ENCODE data around the gene B9D1.

Gene B9D1

GRCh38 chr17:19344311-19345066 lies 18.0 kb downstream of the B9D1 start:
- DNase-seq (no peak), ATAC-seq (ENCODE audit: insufficient read depth, low read depth) (no peak)
- Histone ChIP-seq H3K4me3 (ENCODE audit: low read depth in 1 of 2, low read length in 2 of 2) (no peak overlapping the region), H3K27ac (ENCODE audit: low read length) (no peak overlapping the region), H4K20me1 (ENCODE audit: insufficient read depth, low read length) (peaks cover 36% of the 10 kb centered on the region), H3K36me3 (ENCODE audit: insufficient read depth, low read length) (no peaks in the 10 kb centered on the region), H3K9ac (ENCODE audit: low read depth, low read length) (no peak overlapping the region), H3K9me3 (ENCODE audit: insufficient read depth, low read length, severe bottlenecking) (no peaks in the 10 kb centered on the region), H3K27me3 (ENCODE audit: insufficient read depth, low read length, poor library complexity) (no peaks in the 10 kb centered on the region), H3K79me2 (ENCODE audit: insufficient read depth, low read length) (no peaks in the 10 kb centered on the region), H3K4me2 (ENCODE audit: insufficient read depth, low read length) (no peak overlapping the region), H2AFZ (ENCODE audit: low read depth, low read length) (no peak overlapping the region), H3K4me1 (ENCODE audit: insufficient read depth, low read length) (no peaks in the 10 kb centered on the region)
- no peak for TF ChIP-seq EZH2 (IDR thresholded peaks at IDR 0.05; ENCODE audit: borderline replicate concordance, low read depth, low read length, severe bottlenecking)
- no peak for TF ChIP-seq CTCF (IDR thresholded peaks at IDR 0.05; ENCODE audit: borderline replicate concordance, extremely low read depth, low read length, poor library complexity, severe bottlenecking)

- Histone ChIP-seq H4K20me1 (ENCODE audit: insufficient read depth, low read length) (peaks cover 36% of the 10 kb centered on the region), H3K36me3 (ENCODE audit: insufficient read depth, low read length) (no peaks in the 10 kb centered on the region), H3K79me2 (ENCODE audit: insufficient read depth, low read length) (no peaks in the 10 kb centered on the region), H3K9ac (ENCODE audit: low read depth, low read length) (no peak overlapping the region), H3K4me1 (ENCODE audit: insufficient read depth, low read length) (no peaks in the 10 kb centered on the region), H3K27me3 (ENCODE audit: insufficient read depth, low read length, poor library complexity) (no peaks in the 10 kb centered on the region), H3K9me3 (ENCODE audit: insufficient read depth, low read length, severe bottlenecking) (no peaks in the 10 kb centered on the region), H2AFZ (ENCODE audit: low read depth, low read length) (no peak overlapping the region), H3K4me3 (ENCODE audit: low read depth in 1 of 2, low read length in 2 of 2) (no peak overlapping the region), H3K27ac (ENCODE audit: low read length) (no peak overlapping the region), H3K4me2 (ENCODE audit: insufficient read depth, low read length) (no peak overlapping the region)
- DNase-seq (no peak), ATAC-seq (ENCODE audit: insufficient read depth, low read depth) (no peak)
- no peak for TF ChIP-seq CTCF (IDR thresholded peaks at IDR 0.05; ENCODE audit: borderline replicate concordance, extremely low read depth, low read length, poor library complexity, severe bottlenecking)
- no peak for TF ChIP-seq EZH2 (IDR thresholded peaks at IDR 0.05; ENCODE audit: borderline replicate concordance, low read depth, low read length, severe bottlenecking)
Observed at GRCh38 chr17:19343671-19344151, 18.8 kb downstream of the B9D1 start.

GRCh38 chr17:19343256-19343630 lies 19.3 kb downstream of the B9D1 start:
- no peak overlapping the region for H3K27ac ChIP-seq (ENCODE audit: low read length)
- TF ChIP-seq CTCF (IDR thresholded peaks at IDR 0.05; ENCODE audit: borderline replicate concordance, extremely low read depth, low read length, poor library complexity, severe bottlenecking) (no peak), EZH2 (IDR thresholded peaks at IDR 0.05; ENCODE audit: borderline replicate concordance, low read depth, low read length, severe bottlenecking) (no peak)

More at GRCh38 chr17:19343256-19343630, 19.3 kb downstream of the B9D1 start:
- Histone ChIP-seq H3K36me3 (ENCODE audit: insufficient read depth, low read length) (no peaks in the 10 kb centered on the region), H3K4me1 (ENCODE audit: insufficient read depth, low read length) (no peaks in the 10 kb centered on the region), H4K20me1 (ENCODE audit: insufficient read depth, low read length) (peaks cover 37% of the 10 kb centered on the region), H3K4me3 (ENCODE audit: low read depth in 1 of 2, low read length in 2 of 2) (no peak overlapping the region), H2AFZ (ENCODE audit: low read depth, low read length) (no peak overlapping the region), H3K9me3 (ENCODE audit: insufficient read depth, low read length, severe bottlenecking) (no peaks in the 10 kb centered on the region), H3K9ac (ENCODE audit: low read depth, low read length) (no peak overlapping the region), H3K4me2 (ENCODE audit: insufficient read depth, low read length) (no peak overlapping the region), H3K79me2 (ENCODE audit: insufficient read depth, low read length) (no peaks in the 10 kb centered on the region), H3K27me3 (ENCODE audit: insufficient read depth, low read length, poor library complexity) (no peaks in the 10 kb centered on the region)
- ATAC-seq (ENCODE audit: insufficient read depth, low read depth), result no peak
- DNase-seq, result no peak
